Cerebellar nuclear complex (tissue), 1 donor: ENCODE measurements around the gene FIBCD1.

ENCODE experiments used
- DNase-seq, 2 experiments: peaks; one replicate each; lab custom pipeline; 2025; lab: John Stamatoyannopoulos, UW

FIBCD1 gene

DNA sequence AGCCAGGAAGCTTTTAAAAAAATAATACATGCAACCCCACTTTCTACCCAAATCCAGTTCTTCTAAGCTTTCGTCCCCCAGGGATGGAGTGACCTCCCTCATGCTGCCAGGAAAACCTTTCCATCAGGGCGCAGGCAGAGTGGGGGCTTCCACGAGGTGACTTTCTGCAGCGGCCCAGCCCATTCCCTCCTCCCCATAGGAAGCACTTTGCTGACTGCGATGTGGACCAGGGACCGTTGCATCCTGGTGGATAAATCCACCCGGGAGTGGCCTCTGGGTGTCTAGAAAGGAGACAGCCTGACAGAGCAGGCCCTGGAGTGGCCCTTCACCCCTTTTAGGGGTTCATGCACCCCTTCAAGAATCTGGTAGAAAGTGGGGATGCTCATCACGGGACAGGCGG, 44.0 kb downstream of the FIBCD1 start:
- no peak for DNase-seq

GRCh38 chr9:130894546-130894945, 44.5 kb downstream of the FIBCD1 start:
- no peak for DNase-seq

GRCh38 chr9:130893341-130894101, 45.5 kb downstream of the FIBCD1 start:
- no peak for DNase-seq

GRCh38 chr9:130892477-130893304, 46.4 kb downstream of the FIBCD1 start:
- DNase-seq, result no peak

GRCh38 chr9:130891688-130892476, 47.2 kb downstream of the FIBCD1 start:
- no peak for DNase-seq

DNA sequence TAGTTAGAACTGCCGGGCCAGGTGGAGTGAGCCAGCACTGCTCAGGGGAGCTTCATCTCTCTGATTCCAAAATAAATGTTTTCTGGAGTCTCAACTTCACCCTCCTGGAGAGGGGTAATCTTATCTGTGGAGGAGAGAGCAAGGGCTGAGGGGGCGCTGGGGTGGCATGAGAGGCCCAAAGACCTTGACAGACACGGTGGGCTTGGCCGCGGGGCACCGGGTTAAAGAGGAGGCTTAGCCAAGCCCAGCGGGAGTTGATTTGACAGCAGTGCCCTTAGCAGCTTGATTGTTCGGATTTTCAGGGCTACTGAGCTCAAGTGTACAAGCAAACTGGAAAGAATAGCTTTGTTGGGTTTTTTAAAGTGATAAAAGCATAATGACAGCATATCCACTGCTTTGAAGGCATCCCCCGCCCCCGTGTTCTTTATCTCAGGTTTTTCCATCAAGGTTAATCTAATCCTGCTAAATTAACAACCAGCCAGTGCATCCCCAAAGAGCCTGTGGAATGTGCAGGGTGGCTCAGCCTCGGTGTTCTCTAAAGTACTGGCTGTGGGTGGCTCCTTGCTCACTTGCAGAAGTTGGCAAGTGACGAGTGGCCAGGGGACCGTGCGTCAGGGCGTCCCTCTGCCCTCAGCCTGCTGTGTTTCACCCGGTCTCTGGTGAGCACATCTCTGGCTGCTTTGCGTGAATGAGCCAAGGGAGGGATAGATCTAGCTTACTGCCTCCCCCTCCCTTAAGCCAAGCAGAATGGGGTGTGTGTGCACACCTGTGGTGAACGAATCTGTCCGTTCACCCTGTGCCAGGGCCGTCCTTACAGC, 48.0 kb downstream of the FIBCD1 start:
- no peak for DNase-seq

GRCh38 chr9:130890124-130890523, 48.9 kb downstream of the FIBCD1 start:
- no peak for DNase-seq

- no peak for DNase-seq
Observed at GRCh38 chr9:130888146-130888885, 50.7 kb downstream of the FIBCD1 start.

- no peak for DNase-seq
Observed at GRCh38 chr9:130887494-130888144, 51.4 kb downstream of the FIBCD1 start.

DNA sequence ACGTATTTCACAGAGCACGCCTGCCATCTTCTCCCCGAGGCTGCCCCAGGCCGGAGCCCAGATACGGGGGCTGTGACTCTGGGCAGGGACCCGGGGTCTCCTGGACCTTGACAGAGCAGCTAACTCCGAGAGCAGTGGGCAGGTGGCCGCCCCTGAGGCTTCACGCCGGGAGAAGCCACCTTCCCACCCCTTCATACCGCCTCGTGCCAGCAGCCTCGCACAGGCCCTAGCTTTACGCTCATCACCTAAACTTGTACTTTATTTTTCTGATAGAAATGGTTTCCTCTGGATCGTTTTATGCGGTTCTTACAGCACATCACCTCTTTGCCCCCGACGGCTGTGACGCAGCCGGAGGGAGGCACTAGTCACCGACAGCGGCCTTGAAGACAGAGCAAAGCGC, 52.1 kb downstream of the FIBCD1 start:
- no peak for DNase-seq

- no peak for DNase-seq
Observed at GRCh38 chr9:130885484-130886375, 53.3 kb downstream of the FIBCD1 start.

DNA sequence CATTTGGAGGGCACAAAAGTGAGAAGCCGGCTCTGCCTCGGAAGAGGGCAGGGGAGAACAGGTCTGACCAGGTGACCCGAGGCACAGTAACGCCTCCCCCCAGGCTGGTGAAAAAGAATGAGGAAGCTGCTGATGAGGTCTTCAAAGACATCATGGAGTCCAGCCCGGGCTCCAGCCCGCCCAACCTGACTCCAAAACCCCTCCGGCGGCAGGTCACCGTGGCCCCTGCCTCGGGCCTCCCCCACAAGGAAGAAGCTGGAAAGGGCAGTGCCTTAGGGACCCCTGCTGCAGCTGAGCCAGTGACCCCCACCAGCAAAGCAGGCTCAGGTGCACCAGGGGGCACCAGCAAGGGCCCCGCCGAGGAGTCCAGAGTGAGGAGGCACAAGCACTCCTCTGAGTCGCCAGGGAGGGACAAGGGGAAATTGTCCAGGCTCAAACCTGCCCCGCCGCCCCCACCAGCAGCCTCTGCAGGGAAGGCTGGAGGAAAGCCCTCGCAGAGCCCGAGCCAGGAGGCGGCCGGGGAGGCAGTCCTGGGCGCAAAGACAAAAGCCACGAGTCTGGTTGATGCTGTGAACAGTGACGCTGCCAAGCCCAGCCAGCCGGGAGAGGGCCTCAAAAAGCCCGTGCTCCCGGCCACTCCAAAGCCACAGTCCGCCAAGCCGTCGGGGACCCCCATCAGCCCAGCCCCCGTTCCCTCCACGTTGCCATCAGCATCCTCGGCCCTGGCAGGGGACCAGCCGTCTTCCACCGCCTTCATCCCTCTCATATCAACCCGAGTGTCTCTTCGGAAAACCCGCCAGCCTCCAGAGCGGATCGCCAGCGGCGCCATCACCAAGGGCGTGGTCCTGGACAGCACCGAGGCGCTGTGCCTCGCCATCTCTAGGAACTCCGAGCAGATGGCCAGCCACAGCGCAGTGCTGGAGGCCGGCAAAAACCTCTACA, 54.2 kb downstream of the FIBCD1 start:
- no peak for DNase-seq

- no peak for DNase-seq
Observed at GRCh38 chr9:130884111-130884531, 54.9 kb downstream of the FIBCD1 start.

- no peak for DNase-seq
Observed at GRCh38 chr9:130883479-130883878, 55.6 kb downstream of the FIBCD1 start.

DNA sequence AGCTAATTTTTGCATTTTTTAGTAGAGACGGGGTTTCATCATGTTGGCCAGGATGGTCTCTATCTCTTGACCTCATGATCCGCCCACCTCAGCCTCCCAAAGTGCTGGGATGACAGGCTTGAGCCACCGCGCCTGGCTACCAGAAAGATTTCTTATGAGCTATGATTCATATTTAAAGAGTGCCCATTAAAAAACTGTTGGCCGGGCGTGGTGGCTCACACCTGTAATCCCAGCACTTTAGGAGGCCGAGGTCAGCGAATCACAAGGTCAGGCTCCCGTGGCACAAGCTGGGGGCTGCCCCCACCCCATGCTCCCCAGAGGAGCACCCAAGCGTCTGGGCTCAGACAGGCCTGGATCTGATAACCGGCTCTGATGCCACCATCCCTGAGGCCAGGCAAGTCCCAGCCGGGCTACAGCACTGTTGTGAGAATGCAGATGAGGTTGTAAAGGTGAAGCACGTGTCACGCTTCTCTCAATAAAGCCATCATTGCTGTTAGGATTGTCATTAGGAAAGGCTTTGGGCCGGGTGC, 56.3 kb downstream of the FIBCD1 start:
- no peak for DNase-seq

DNA sequence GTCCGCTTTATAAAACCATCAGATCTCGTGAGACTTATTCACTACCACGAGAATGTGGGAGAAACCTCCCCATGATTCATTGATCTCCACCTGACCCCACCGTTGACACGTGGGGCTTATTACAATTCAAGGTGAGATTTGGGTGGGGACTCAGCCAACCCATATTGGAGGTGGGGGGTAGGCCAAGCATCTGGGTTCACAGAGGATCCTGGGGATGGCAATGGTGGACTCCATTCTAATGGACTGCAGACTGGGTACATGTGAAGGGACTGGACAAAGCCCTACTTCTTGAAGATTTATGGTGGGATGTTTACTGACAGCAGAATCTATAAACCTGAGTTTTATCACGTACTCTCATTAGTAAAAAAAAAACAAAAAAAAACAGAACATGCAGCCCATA, 57.5 kb downstream of the FIBCD1 start:
- no peak for DNase-seq

GRCh38 chr9:130880599-130881220, 58.3 kb downstream of the FIBCD1 start:
- DNase-seq, result no peak
